ENCODE results near the gene MYH9. TPM values are rescaled to one million over a fixed set of nuclear protein-coding genes. Genes with fewer than 3 reads are reported as not detected.

MYH9 gene
- total RNA-seq, 2 donors from 2014 or later = 125 to 229 TPM

GRCh38 chr22:36299295-36299694, 88.5 kb downstream of the MYH9 start:
- Histone ChIP-seq H3K36me3 (peaks cover 100% of the 10 kb centered on the region), H3K4me3 (no peak overlapping the region)

GRCh38 chr22:36298601-36299000, 89.2 kb downstream of the MYH9 start:
- no peaks in the 10 kb centered on the region for H3K27me3 ChIP-seq
- H3K4me1 ChIP-seq = no peaks in the 10 kb centered on the region
- H3K9me3 ChIP-seq = no peaks in the 10 kb centered on the region
- no peak overlapping the region for H3K4me3 ChIP-seq
- H3K36me3 ChIP-seq = peaks cover 100% of the 10 kb centered on the region
- no peak for TF ChIP-seq CTCF (IDR thresholded peaks at IDR 0.05)
- H3K27ac ChIP-seq = no peak overlapping the region
- no peak for DNase-seq (ENCODE audit: low spot score)

More at GRCh38 chr22:36299295-36299694, 88.5 kb downstream of the MYH9 start:
- no peaks in the 10 kb centered on the region for H3K4me1 ChIP-seq
- H3K9me3 ChIP-seq = no peaks in the 10 kb centered on the region
- H3K27me3 ChIP-seq = no peaks in the 10 kb centered on the region
- no peak for DNase-seq (ENCODE audit: low spot score)
- no peak for TF ChIP-seq CTCF (IDR thresholded peaks at IDR 0.05)
- no peak overlapping the region for H3K27ac ChIP-seq

GRCh38 chr22:36298118-36298517, 89.6 kb downstream of the MYH9 start:
- peaks cover 100% of the 10 kb centered on the region for H3K36me3 ChIP-seq
- H3K27ac ChIP-seq = no peak overlapping the region
- no peaks in the 10 kb centered on the region for H3K9me3 ChIP-seq
- no peak for DNase-seq (ENCODE audit: low spot score)
- no peak for TF ChIP-seq CTCF (IDR thresholded peaks at IDR 0.05)
- H3K4me3 ChIP-seq = no peak overlapping the region
- H3K27me3 ChIP-seq = no peaks in the 10 kb centered on the region
- H3K4me1 ChIP-seq = no peaks in the 10 kb centered on the region

GRCh38 chr22:36297568-36297967, 90.2 kb downstream of the MYH9 start:
- Histone ChIP-seq H3K4me1 (no peaks in the 10 kb centered on the region), H3K9me3 (no peaks in the 10 kb centered on the region), H3K36me3 (peaks cover 100% of the 10 kb centered on the region), H3K4me3 (no peak overlapping the region), H3K27ac (no peak overlapping the region), H3K27me3 (no peaks in the 10 kb centered on the region)
- DNase-seq (ENCODE audit: low spot score) = no peak
- no peak for TF ChIP-seq CTCF (IDR thresholded peaks at IDR 0.05)

- Histone ChIP-seq H3K4me3 (no peak overlapping the region), H3K9me3 (no peaks in the 10 kb centered on the region), H3K27ac (no peak overlapping the region), H3K36me3 (peaks cover 100% of the 10 kb centered on the region), H3K4me1 (no peaks in the 10 kb centered on the region), H3K27me3 (no peaks in the 10 kb centered on the region)
- no peak for TF ChIP-seq CTCF (IDR thresholded peaks at IDR 0.05)
- DNase-seq (ENCODE audit: low spot score) = no peak
These were observed 91.1 kb downstream of the MYH9 start for GRCh38 chr22:36296690-36297089.

GRCh38 chr22:36295247-36295646, 92.5 kb downstream of the MYH9 start:
- Histone ChIP-seq H3K27ac (no peak overlapping the region), H3K36me3 (peaks cover 91% of the 10 kb centered on the region), H3K4me1 (no peaks in the 10 kb centered on the region), H3K27me3 (no peaks in the 10 kb centered on the region), H3K9me3 (no peaks in the 10 kb centered on the region), H3K4me3 (no peak overlapping the region)
- DNase-seq (ENCODE audit: low spot score) = no peak
- TF ChIP-seq CTCF (IDR thresholded peaks at IDR 0.05) = no peak

All from right atrium auricular region (tissue), 2 donors.